Keratinocyte (primary cell): ENCODE results near the gene NTN3. TPM values are rescaled to one million over a fixed set of nuclear protein-coding genes. Genes with fewer than 3 reads are reported as not detected.

Experiments used
- DNase-seq: peaks from one replicate; pipeline ENCODE4 v3.0.0-alpha.2; 2011; ENCODE audit warnings: low read depth, missing footprints, low spot score
- FAIRE-seq: peaks from 2 replicates; lab custom pipeline; 2011; peaks lifted over from hg19 to GRCh38; lab: Jason Lieb, UNC
- H2AFZ ChIP-seq: 2 replicates; pipeline ENCODE4 v1.6.0; 2012; ENCODE audit warnings: low read length, control low read depth, inconsistent platforms; ENCODE audit not compliant: control insufficient read depth
- H3K27ac ChIP-seq: 2 replicates; pipeline ENCODE4 v1.5.1; 2011; ENCODE audit warnings: low read length; ENCODE audit not compliant: control insufficient read depth, insufficient read depth
- H3K27me3 ChIP-seq: 3 replicates; pipeline ENCODE4 v1.6.0; 2011; ENCODE audit warnings: low read length; ENCODE audit not compliant: control insufficient read depth, insufficient read depth; ENCODE audit errors: extremely low read depth
- H3K36me3 ChIP-seq, 2 experiments: 2 replicates in 1 of 2; 3 replicates in 1 of 2; pipeline ENCODE4 v1.5.1; 2011; ENCODE audit warnings: low read length in 2 of 2, mild to moderate bottlenecking in 1 of 2; ENCODE audit not compliant: control insufficient read depth in 2 of 2, insufficient read depth in 2 of 2; ENCODE audit errors: extremely low read depth in 1 of 2
- H3K4me1 ChIP-seq: 3 replicates; pipeline ENCODE4 v1.5.1; 2011; ENCODE audit warnings: low read length; ENCODE audit not compliant: control insufficient read depth, insufficient read depth; ENCODE audit errors: extremely low read depth
- H3K4me2 ChIP-seq: 3 replicates; pipeline ENCODE4 v1.6.0; 2011; ENCODE audit warnings: low read depth, low read length; ENCODE audit not compliant: control insufficient read depth, insufficient read depth; ENCODE audit errors: extremely low read depth
- H3K4me3 ChIP-seq, 3 experiments: fragments of 200-600 bp in 1 of 3; sonication (generic) in 1 of 3; 2 replicates in 2 of 3; 3 replicates in 1 of 3; pipeline ENCODE4 v1.5.1; 2011 to 2016; ENCODE audit warnings: low read length in 3 of 3, mild to moderate bottlenecking in 3 of 3, control low read depth in 2 of 3, inconsistent platforms in 1 of 3, low read depth in 1 of 3, mixed read lengths in 1 of 3, mixed run types in 1 of 3, moderate library complexity in 1 of 3; ENCODE audit not compliant: control insufficient read depth in 2 of 3, insufficient read depth in 2 of 3; ENCODE audit errors: extremely low read depth in 1 of 3
- H3K79me2 ChIP-seq: 2 replicates; pipeline ENCODE4 v1.6.0; 2012; ENCODE audit warnings: low read length; ENCODE audit not compliant: control insufficient read depth, insufficient read depth
- H3K9ac ChIP-seq: 3 replicates; pipeline ENCODE4 v1.6.0; 2011; ENCODE audit warnings: low read length; ENCODE audit not compliant: control insufficient read depth, insufficient read depth; ENCODE audit errors: extremely low read depth
- H3K9me1 ChIP-seq: 3 replicates; pipeline ENCODE4 v1.6.0; 2011; ENCODE audit warnings: low read length; ENCODE audit not compliant: control insufficient read depth, insufficient read depth; ENCODE audit errors: extremely low read depth
- H3K9me3 ChIP-seq: 2 replicates; pipeline ENCODE4 v1.5.1; 2012; ENCODE audit warnings: low read depth, low read length; ENCODE audit not compliant: control insufficient read depth
- H4K20me1 ChIP-seq: 3 replicates; pipeline ENCODE4 v1.6.0; 2011; ENCODE audit warnings: low read length; ENCODE audit not compliant: control insufficient read depth, insufficient read depth; ENCODE audit errors: extremely low read depth
- CTCF ChIP-seq, 3 experiments: IDR thresholded peaks in 1 of 3; conservative IDR thresholded peaks in 1 of 3; optimal IDR thresholded peaks in 1 of 3; 2 replicates in 2 of 3; 3 replicates in 1 of 3; pipeline versions ENCODE3 to v1.5.1; 2011; ENCODE audit warnings: low read length in 3 of 3, mild to moderate bottlenecking in 3 of 3, moderate library complexity in 2 of 3, control low read depth in 1 of 3, inconsistent platforms in 1 of 3; ENCODE audit not compliant: insufficient read depth in 2 of 3; ENCODE audit errors: extremely low read depth in 1 of 3
- EZH2 ChIP-seq: IDR thresholded peaks from one replicate; pipeline ENCODE4 v1.6.1; 2012; ENCODE audit warnings: inconsistent platforms, mild to moderate bottlenecking, low read length, moderate library complexity
- dilution Hi-C: fragments of 300-500 bp; cut with MboI; formaldehyde crosslinking; loops from one replicate; pipeline ENCODE4 v1.7.0; 2020; ENCODE audit warnings: low sequenced_read_pairs; ENCODE audit not compliant: extremely low pct_ligation_motif_present
- polyA plus RNA-seq, 5 experiments: library from polyadenylated mRNA; depleted of rRNA in 3 of 5; stranded (reverse) in 3 of 5; stranded (forward) in 1 of 5; unstranded in 1 of 5; fragments of >200 nt; gene quantifications; 1 replicate in 1 of 5; 2 replicates in 3 of 5; 3 replicates in 1 of 5; pipeline versions ENCODE4 v1.2.1 to v1.2.3, GENCODE V29; 2011 to 2012; ENCODE audit warnings: missing spikeins in 2 of 5, low read depth in 1 of 5, low replicate concordance in 1 of 5

The NTN3 gene
- polyA plus RNA-seq, 1 donor (not counting 4 experiments of a cell fraction or from before 2014, with no cell fraction given) = not detected

- FAIRE-seq (peak; percentile 53), DNase-seq (peak; percentile 74)
- TF ChIP-seq CTCF (optimal IDR thresholded peaks at IDR 0.05 in 1 of 3, IDR thresholded peaks at IDR 0.05 in 1 of 3, conservative IDR thresholded peaks at IDR 0.05 in 1 of 3; ENCODE audit: extremely low read depth in 1 of 3, insufficient read depth in 2 of 3, low read length in 3 of 3) (no peak), EZH2 (no peak)
- Histone ChIP-seq H3K27ac (peak within 1 kb of the TSS; percentile 8), H3K79me2 (no peaks in the 10 kb centered on the region), H3K4me2 (peak within 1 kb of the TSS; percentile 93), H3K27me3 (no peaks in the 10 kb centered on the region), H3K4me1 (peaks cover 10% of the 10 kb centered on the region), H4K20me1 (no peaks in the 10 kb centered on the region), H3K4me3 (peak within 1 kb of the TSS; percentile 43 to 82 (median 76)), H3K9me1 (no peaks in the 10 kb centered on the region), H3K9me3 (no peaks in the 10 kb centered on the region), H3K9ac (peak within 1 kb of the TSS; percentile 61), H2AFZ (peak within 1 kb of the TSS; percentile 87), H3K36me3 (peaks cover 6 to 17% of the 10 kb centered on the region in 2 experiments)
- dilution Hi-C loops = no loop called here
These were observed 11.3 kb upstream of the NTN3 start, which contains the start of gene TEDC2 for GRCh38 chr16:2459647-2460390. Gene TEDC2, plus strand, starts transcription at chr16:2460109. Its CDS starts 36 bp downstream, at chr16:2460145.

GRCh38 chr16:2460391-2460713, 10.7 kb upstream of the NTN3 start:
- Histone ChIP-seq H3K27me3 (no peaks in the 10 kb centered on the region), H2AFZ (peak overlapping the region; percentile 47), H3K79me2 (no peaks in the 10 kb centered on the region), H3K4me1 (peaks cover 10% of the 10 kb centered on the region), H3K36me3 (peaks cover 6 to 13% of the 10 kb centered on the region in 2 experiments), H4K20me1 (no peaks in the 10 kb centered on the region), H3K9me1 (no peaks in the 10 kb centered on the region), H3K9ac (peak overlapping the region; percentile 28), H3K4me2 (peak overlapping the region; percentile 93), H3K9me3 (no peaks in the 10 kb centered on the region), H3K27ac (peak overlapping the region; percentile 8), H3K4me3 (peak overlapping the region; percentile 43 to 82 (median 76))
- FAIRE-seq (no peak), DNase-seq (no peak)
- TF ChIP-seq CTCF (optimal IDR thresholded peaks at IDR 0.05 in 1 of 3, IDR thresholded peaks at IDR 0.05 in 1 of 3, conservative IDR thresholded peaks at IDR 0.05 in 1 of 3; ENCODE audit: extremely low read depth in 1 of 3, insufficient read depth in 2 of 3, low read length in 3 of 3) = no peak
- TF ChIP-seq EZH2 = no peak
- dilution Hi-C loops = no loop called here
